Measurements from ENCODE around the gene RACGAP1.

GRCh38 chr12:50025187-50026059, at the start of gene RACGAP1:
- no peak for TF ChIP-seq EZH2 (IDR thresholded peaks at IDR 0.05; ENCODE audit: insufficient read depth, low read length)
- TF ChIP-seq CTCF (IDR thresholded peaks at IDR 0.05; ENCODE audit: insufficient read depth, low read depth, low read length): no peak

Data from astrocyte (in vitro differentiated cells and primary cell).